Kidney glomerular epithelial cell (primary cell): Measurements from ENCODE around the gene MAP7.
"Not testable (repeated sequence)": the region's sequence is repeated elsewhere in the genome, so short reads cannot be mapped to it uniquely, and the experiment has no call there.

ENCODE experiments used
- DNase-seq: peaks from one replicate; lab custom pipeline; 2025; lab: John Stamatoyannopoulos, UW

MAP7 gene

GRCh38 chr6:136337606-136338005, 212.6 kb downstream of the MAP7 start:
- no peak for DNase-seq

- no peak for DNase-seq
Measured at GRCh38 chr6:136337121-136337520, 213.1 kb downstream of the MAP7 start.

- DNase-seq, result no peak
Measured at GRCh38 chr6:136335736-136336363, 214.4 kb downstream of the MAP7 start.

- DNase-seq, result no peak
Measured at GRCh38 chr6:136334853-136335252, 215.4 kb downstream of the MAP7 start.

GRCh38 chr6:136334465-136334846, 215.8 kb downstream of the MAP7 start:
- DNase-seq, result no peak

- DNase-seq, result no peak
Measured at GRCh38 chr6:136333824-136334464, 216.3 kb downstream of the MAP7 start.

- no peak for DNase-seq
Measured at GRCh38 chr6:136331461-136331860, 218.8 kb downstream of the MAP7 start.

GRCh38 chr6:136330634-136331033, 219.6 kb downstream of the MAP7 start:
- DNase-seq, result no peak

GRCh38 chr6:136326038-136326553, 224.1 kb downstream of the MAP7 start:
- DNase-seq, result peak; percentile 7

GRCh38 chr6:136324686-136325380, 225.4 kb downstream of the MAP7 start:
- no peak for DNase-seq

- DNase-seq, result no peak
Measured at GRCh38 chr6:136323431-136324112, 226.7 kb downstream of the MAP7 start.

GRCh38 chr6:136319732-136320131, 230.5 kb downstream of the MAP7 start:
- DNase-seq, result no peak

GRCh38 chr6:136318676-136319075, 231.5 kb downstream of the MAP7 start:
- no peak for DNase-seq

GRCh38 chr6:136317971-136318370, 232.3 kb downstream of the MAP7 start:
- DNase-seq, result no peak

GRCh38 chr6:136317021-136317694, 233.1 kb downstream of the MAP7 start:
- peak; percentile 59 for DNase-seq

- DNase-seq, result no peak
Measured at GRCh38 chr6:136315594-136315993, 234.6 kb downstream of the MAP7 start.

- no peak for DNase-seq
Measured at GRCh38 chr6:136312975-136313374, 237.2 kb downstream of the MAP7 start.

GRCh38 chr6:136309729-136310311, 240.4 kb downstream of the MAP7 start:
- no peak for DNase-seq

- DNase-seq, result no peak
Measured at GRCh38 chr6:136309171-136309570, 241.1 kb downstream of the MAP7 start.

GRCh38 chr6:136308469-136308868, 241.8 kb downstream of the MAP7 start:
- DNase-seq, result not testable (repeated sequence)

- no peak for DNase-seq
Measured at GRCh38 chr6:136307351-136307750, 242.9 kb downstream of the MAP7 start.

- DNase-seq, result no peak
Measured at GRCh38 chr6:136306466-136306865, 243.8 kb downstream of the MAP7 start.
